Coronary artery (tissue), 2 donors: Measurements from ENCODE around the gene MAGEA11.
"Not testable (repeated sequence)": the region's sequence is repeated elsewhere in the genome, so short reads cannot be mapped to it uniquely, and the experiment has no call there.

Source experiments
- DNase-seq: peaks from one replicate; pipeline ENCODE4 v3.0.0-alpha.2; 2017; ENCODE audit warnings: low spot score
- H3K27ac ChIP-seq, 2 donors: fragments of 200-600 bp; sonication (generic); one replicate each; pipeline ENCODE4 v1.5.1; 2016 to 2019
- H3K4me3 ChIP-seq: fragments of 200-600 bp; sonication (generic); 2 replicates; pipeline ENCODE4 v1.5.1; 2016; ENCODE audit warnings: mild to moderate bottlenecking, moderate library complexity
- CTCF ChIP-seq: fragments of 200-600 bp; sonication (generic); IDR thresholded peaks from one replicate; pipeline ENCODE4 v1.5.1; 2019; ENCODE audit warnings: antibody characterized with exemption

MAGEA11 gene

GRCh38 chrX:149711545-149712236 lies at the start of gene MAGEA11:
Gene MAGEA11 (plus strand): TSS chrX:149712060. CDS start chrX:149713160, 1,100 bp downstream.
- no peak for TF ChIP-seq CTCF
- Histone ChIP-seq H3K27ac (no peak within 1 kb of the TSS), H3K4me3 (no peak within 1 kb of the TSS)
- no peak for DNase-seq

GRCh38 chrX:149675088-149675487 lies 36.8 kb upstream of the MAGEA11 start:
- not testable (repeated sequence) for H3K27ac ChIP-seq, H3K4me3 ChIP-seq

GRCh38 chrX:149675554-149675953 lies 36.3 kb upstream of the MAGEA11 start:
- not testable (repeated sequence) for H3K4me3 ChIP-seq, DNase-seq, H3K27ac ChIP-seq

More at GRCh38 chrX:149675088-149675487, 36.8 kb upstream of the MAGEA11 start:
- not testable (repeated sequence) for DNase-seq

- not testable (repeated sequence) for H3K4me3 ChIP-seq, H3K27ac ChIP-seq, DNase-seq
Measured at GRCh38 chrX:149679164-149679678, 32.6 kb upstream of the MAGEA11 start.

- Histone ChIP-seq H3K27ac (no peak overlapping the region), H3K4me3 (no peak overlapping the region)
- no peak for DNase-seq
- TF ChIP-seq CTCF = no peak
Measured at GRCh38 chrX:149681182-149681581, 30.7 kb upstream of the MAGEA11 start.

- TF ChIP-seq CTCF = no peak
- Histone ChIP-seq H3K4me3 (no peak overlapping the region), H3K27ac (no peak overlapping the region)
- DNase-seq = no peak
Measured at GRCh38 chrX:149682031-149682430, 29.8 kb upstream of the MAGEA11 start.

- Histone ChIP-seq H3K4me3 (no peak overlapping the region), H3K27ac (no peak overlapping the region)
- no peak for TF ChIP-seq CTCF
- DNase-seq = no peak
Measured at GRCh38 chrX:149682956-149683947, 28.6 kb upstream of the MAGEA11 start.

- Histone ChIP-seq H3K4me3 (no peak overlapping the region), H3K27ac (no peak overlapping the region)
- no peak for DNase-seq
- TF ChIP-seq CTCF = no peak
Measured at GRCh38 chrX:149683966-149684730, 27.7 kb upstream of the MAGEA11 start.
